ENCODE measurements around the gene RBM26. TPM values are rescaled to one million over a fixed set of nuclear protein-coding genes. Genes with fewer than 3 reads are reported as not detected.

Gene RBM26
- polyA plus RNA-seq, 1 of the 3 experiments (the other 2 are of a cell fraction) = 12.5 TPM

DNA sequence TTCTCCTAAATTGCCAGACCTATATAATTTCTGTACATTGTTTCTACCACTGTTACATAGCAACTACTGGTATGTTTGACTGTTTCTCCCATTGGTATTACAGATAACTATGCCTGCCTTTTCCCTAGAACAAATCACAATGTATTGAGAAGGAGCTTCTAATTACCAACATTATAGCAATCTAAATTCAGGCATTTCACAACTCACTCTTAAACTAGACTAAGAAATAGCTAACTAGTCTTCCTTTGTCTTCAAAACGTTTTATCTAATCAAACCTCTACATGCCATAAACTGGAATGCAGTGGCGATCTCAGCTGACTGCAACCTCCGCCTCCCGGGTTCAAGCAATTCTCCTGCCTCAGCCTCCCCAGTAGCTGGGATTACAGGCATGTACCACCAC lies 18.2 kb downstream of the RBM26 start:
- ChIA-PET POLR2A (no interaction called here), CTCF (no interaction called here)
- Histone ChIP-seq H3K4me2 (no peak overlapping the region), H3K27ac (ENCODE audit: low read depth in 2 of 2, low read length in 1 of 2) (no peak overlapping the region), H3K9me3 (no peaks in the 10 kb centered on the region), H3K4me1 (ENCODE audit: control insufficient read depth in 1 of 2, insufficient read depth in 2 of 2, low read depth in 1 of 2, low read length in 1 of 2) (peaks cover 0 to 11% of the 10 kb centered on the region in 2 experiments; a peak in 2 of 4 replicates), H3F3A (replicated peaks; ENCODE audit: insufficient read depth) (no peaks in the 10 kb centered on the region), H3K4me3 (ENCODE audit: low read depth in 2 of 2, low read length in 1 of 2) (no peak overlapping the region), H3K9ac (no peak overlapping the region), H3K9me2 (no peaks in the 10 kb centered on the region), H3K36me3 (replicated peaks in 1 of 2; ENCODE audit: control insufficient read depth in 1 of 2, insufficient read depth in 2 of 2, low read length in 1 of 2) (peaks cover 7 to 23% of the 10 kb centered on the region in 2 experiments), H2AFZ (ENCODE audit: low read depth) (no peak overlapping the region), H3K79me2 (ENCODE audit: insufficient read depth) (peaks cover 95% of the 10 kb centered on the region), H4K20me1 (ENCODE audit: insufficient read depth) (peaks cover 56% of the 10 kb centered on the region), H3K27me3 (ENCODE audit: insufficient read depth) (no peaks in the 10 kb centered on the region)
- 95% methylated on average over 4 of the region's 4 CpGs for WGBS (ENCODE audit: low lambda C conversion rate)
- no peak for DNase-seq
- no peak for TF ChIP-seq PBX3 (IDR thresholded peaks at IDR 0.05)
- TF ChIP-seq, protein P1, sequence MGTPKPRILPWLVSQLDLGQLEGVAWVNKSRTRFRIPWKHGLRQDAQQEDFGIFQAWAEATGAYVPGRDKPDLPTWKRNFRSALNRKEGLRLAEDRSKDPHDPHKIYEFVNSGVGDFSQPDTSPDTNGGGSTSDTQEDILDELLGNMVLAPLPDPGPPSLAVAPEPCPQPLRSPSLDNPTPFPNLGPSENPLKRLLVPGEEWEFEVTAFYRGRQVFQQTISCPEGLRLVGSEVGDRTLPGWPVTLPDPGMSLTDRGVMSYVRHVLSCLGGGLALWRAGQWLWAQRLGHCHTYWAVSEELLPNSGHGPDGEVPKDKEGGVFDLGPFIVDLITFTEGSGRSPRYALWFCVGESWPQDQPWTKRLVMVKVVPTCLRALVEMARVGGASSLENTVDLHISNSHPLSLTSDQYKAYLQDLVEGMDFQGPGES (IDR thresholded peaks at IDR 0.05; ENCODE audit: low read depth, low read length) = no peak

- peaks cover 12 to 30% of the 10 kb centered on the region in 2 experiments for H3K36me3 ChIP-seq (replicated peaks in 1 of 2; ENCODE audit: control insufficient read depth in 1 of 2, insufficient read depth in 2 of 2, low read length in 1 of 2)
- WGBS (ENCODE audit: low lambda C conversion rate) = 98% methylated on average over 1 of the region's 1 CpG
- no peak overlapping the region for H3K9ac ChIP-seq
- H3K79me2 ChIP-seq (ENCODE audit: insufficient read depth) = peaks cover 99% of the 10 kb centered on the region
- CTCF ChIA-PET = no interaction called here
- no peak for DNase-seq
- POLR2A ChIA-PET = no interaction called here
- H3K9me3 ChIP-seq = no peaks in the 10 kb centered on the region
- no peak for TF ChIP-seq EP300 (IDR thresholded peaks at IDR 0.05; ENCODE audit: borderline replicate concordance in 1 of 2, low read depth in 1 of 2, low read length in 1 of 2)
- no peak for TF ChIP-seq YY1 (IDR thresholded peaks at IDR 0.05; ENCODE audit: low read depth)
- no peak for TF ChIP-seq CHD2 (IDR thresholded peaks at IDR 0.05; ENCODE audit: low read length, partially characterized antibody)
- TF ChIP-seq NRF1 (IDR thresholded peaks at IDR 0.05; ENCODE audit: low read depth, low read length) = no peak
- no peak for TF ChIP-seq TAF1 (IDR thresholded peaks at IDR 0.05; ENCODE audit: borderline replicate concordance, low read depth, low read length)
- TF ChIP-seq NFIC (IDR thresholded peaks at IDR 0.05; ENCODE audit: borderline replicate concordance) = no peak
- TF ChIP-seq EZH2phosphoT487 (IDR thresholded peaks at IDR 0.05; ENCODE audit: borderline replicate concordance, low read depth) = no peak
- TF ChIP-seq, protein P1 (IDR thresholded peaks at IDR 0.05; ENCODE audit: low read depth, low read length) = no peak
- TF ChIP-seq, protein P2, sequence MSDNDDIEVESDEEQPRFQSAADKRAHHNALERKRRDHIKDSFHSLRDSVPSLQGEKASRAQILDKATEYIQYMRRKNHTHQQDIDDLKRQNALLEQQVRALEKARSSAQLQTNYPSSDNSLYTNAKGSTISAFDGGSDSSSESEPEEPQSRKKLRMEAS (IDR thresholded peaks at IDR 0.05; ENCODE audit: low read depth) = no peak
- TF ChIP-seq FOXM1 (IDR thresholded peaks at IDR 0.05; ENCODE audit: low read depth) = no peak
- no peak for TF ChIP-seq CTCF (IDR thresholded peaks at IDR 0.05)
- no peak for TF ChIP-seq JUND (IDR thresholded peaks at IDR 0.05)
- TF ChIP-seq POLR2AphosphoS5 (IDR thresholded peaks at IDR 0.05; ENCODE audit: low read depth, low read length) = no peak
- TF ChIP-seq SMC3 (IDR thresholded peaks at IDR 0.05; ENCODE audit: low read depth, low read length) = no peak
- TF ChIP-seq MEF2A (IDR thresholded peaks at IDR 0.05; ENCODE audit: borderline replicate concordance, low read depth) = no peak
- TF ChIP-seq, protein P3, sequence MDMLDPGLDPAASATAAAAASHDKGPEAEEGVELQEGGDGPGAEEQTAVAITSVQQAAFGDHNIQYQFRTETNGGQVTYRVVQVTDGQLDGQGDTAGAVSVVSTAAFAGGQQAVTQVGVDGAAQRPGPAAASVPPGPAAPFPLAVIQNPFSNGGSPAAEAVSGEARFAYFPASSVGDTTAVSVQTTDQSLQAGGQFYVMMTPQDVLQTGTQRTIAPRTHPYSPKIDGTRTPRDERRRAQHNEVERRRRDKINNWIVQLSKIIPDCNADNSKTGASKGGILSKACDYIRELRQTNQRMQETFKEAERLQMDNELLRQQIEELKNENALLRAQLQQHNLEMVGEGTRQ (IDR thresholded peaks at IDR 0.05; ENCODE audit: borderline replicate concordance, low read depth, low read length) = no peak
- no peak for TF ChIP-seq RXRA (IDR thresholded peaks at IDR 0.05; ENCODE audit: borderline replicate concordance, low read depth)
- no peak for TF ChIP-seq FOXJ3 (CRISPR knock-in tag; IDR thresholded peaks at IDR 0.05)
- no peak for TF ChIP-seq FOSL2 (IDR thresholded peaks at IDR 0.05; ENCODE audit: borderline replicate concordance, low read depth)
- no peaks in the 10 kb centered on the region for H3K9me2 ChIP-seq
- H4K20me1 ChIP-seq (ENCODE audit: insufficient read depth) = peaks cover 53% of the 10 kb centered on the region
- H3K27ac ChIP-seq (ENCODE audit: low read depth in 2 of 2, low read length in 1 of 2) = no peak overlapping the region
- no peak overlapping the region for H2AFZ ChIP-seq (ENCODE audit: low read depth)
- no peaks in the 10 kb centered on the region for H3F3A ChIP-seq (replicated peaks; ENCODE audit: insufficient read depth)
- no peak overlapping the region for H3K4me3 ChIP-seq (ENCODE audit: low read depth in 2 of 2, low read length in 1 of 2)
- no peaks in the 10 kb centered on the region for H3K27me3 ChIP-seq (ENCODE audit: insufficient read depth)
- peaks cover 0 to 14% of the 10 kb centered on the region in 2 experiments; a peak in 2 of 4 replicates for H3K4me1 ChIP-seq (ENCODE audit: control insufficient read depth in 1 of 2, insufficient read depth in 2 of 2, low read depth in 1 of 2, low read length in 1 of 2)
- H3K4me2 ChIP-seq = no peak overlapping the region
Measured at GRCh38 chr13:79386125-79386826, 19.8 kb downstream of the RBM26 start.

All from SK-N-SH (cell line).